Erythroblast (primary cell): ENCODE data around the gene GPSM3.

Experiments
- DNase-seq, 2 experiments: peaks; one replicate each; lab custom pipeline; 2025; lab: John Stamatoyannopoulos, UW
- GATA1 ChIP-seq: IDR thresholded peaks from 2 replicates; pipeline ENCODE4 v1.6.1; 2011; ENCODE audit warnings: low read depth, mild to moderate bottlenecking, control low read depth, low read length, moderate library complexity
- POLR2A ChIP-seq: IDR thresholded peaks from 2 replicates; pipeline ENCODE4 v1.6.1; 2011; ENCODE audit warnings: mild to moderate bottlenecking, low read length

The GPSM3 gene

DNA sequence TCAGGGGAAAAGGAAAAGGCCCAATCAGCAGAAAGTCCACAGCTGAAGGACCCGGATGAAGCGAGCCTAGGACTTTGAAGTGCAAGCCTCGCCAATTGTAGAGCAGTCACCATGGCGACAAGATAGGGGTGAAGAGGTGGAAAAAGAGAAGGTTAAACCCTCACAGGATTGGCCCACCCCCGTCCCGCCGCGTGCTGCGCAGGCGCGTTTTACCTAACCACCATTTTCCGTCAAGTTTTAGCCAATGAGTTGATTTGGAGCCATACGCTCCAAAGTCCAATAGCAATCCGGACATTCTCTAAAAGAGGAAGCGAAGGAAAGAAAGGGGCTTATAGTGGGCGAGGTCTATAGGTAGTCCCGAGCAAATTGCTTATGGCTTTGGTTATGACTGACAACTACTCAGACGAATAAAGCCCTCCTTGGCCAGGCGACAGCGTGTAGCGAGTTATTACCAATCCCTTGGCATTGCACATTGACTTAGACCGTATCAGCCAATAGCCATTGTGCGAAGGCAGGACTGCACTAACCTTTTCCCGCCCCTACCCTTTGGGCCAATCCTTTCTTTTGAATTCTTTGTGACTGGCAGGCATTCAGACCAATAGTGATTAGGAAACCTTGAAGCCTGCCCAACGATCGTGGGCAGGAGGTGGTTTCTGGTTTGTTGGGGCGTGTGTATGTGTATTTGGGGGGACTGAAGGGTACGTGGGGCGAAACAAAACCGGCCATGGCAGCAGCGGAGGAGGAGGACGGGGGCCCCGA is 14.5 kb downstream of the GPSM3 start, which contains the start of gene RNF5:
Gene RNF5, plus strand, starts transcription at position 618 of the 759 bp plus-strand sequence. Its CDS starts 107 bp downstream, at position 725.
- peak; percentile 80 for TF ChIP-seq POLR2A
- TF ChIP-seq GATA1 = no peak
- peak; percentile 98 to 100 for DNase-seq

DNA sequence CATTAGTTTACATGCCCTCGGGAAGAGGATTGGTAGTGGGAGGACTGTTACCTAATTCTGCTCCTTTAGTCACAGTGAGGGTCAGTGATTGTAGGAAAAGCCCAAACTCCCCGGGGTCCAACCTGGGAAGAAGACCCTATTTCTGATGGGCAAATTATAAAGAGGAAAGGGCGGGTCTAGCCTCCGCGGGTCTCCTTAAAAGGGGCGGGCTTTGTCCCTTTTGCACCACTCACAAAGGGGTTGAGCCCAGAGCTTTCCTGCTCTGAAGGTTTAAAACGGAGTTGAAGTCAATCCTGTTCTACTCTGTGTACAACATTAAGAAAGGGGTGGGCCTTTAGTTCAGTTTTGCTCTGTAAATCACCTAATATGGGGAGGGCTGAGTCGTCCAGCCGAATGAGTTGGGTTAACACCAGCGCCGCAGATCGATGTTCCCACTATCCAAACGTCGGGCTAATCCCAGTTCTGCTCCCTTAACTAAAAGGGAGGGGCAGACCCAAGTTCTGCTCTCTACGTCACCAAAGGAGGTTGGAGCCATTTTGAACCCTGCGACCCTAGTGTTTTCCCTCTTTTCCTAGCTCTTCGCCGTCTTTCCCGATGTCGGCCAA is 15.2 kb downstream of the GPSM3 start:
- TF ChIP-seq POLR2A (no peak), GATA1 (no peak)

DNA sequence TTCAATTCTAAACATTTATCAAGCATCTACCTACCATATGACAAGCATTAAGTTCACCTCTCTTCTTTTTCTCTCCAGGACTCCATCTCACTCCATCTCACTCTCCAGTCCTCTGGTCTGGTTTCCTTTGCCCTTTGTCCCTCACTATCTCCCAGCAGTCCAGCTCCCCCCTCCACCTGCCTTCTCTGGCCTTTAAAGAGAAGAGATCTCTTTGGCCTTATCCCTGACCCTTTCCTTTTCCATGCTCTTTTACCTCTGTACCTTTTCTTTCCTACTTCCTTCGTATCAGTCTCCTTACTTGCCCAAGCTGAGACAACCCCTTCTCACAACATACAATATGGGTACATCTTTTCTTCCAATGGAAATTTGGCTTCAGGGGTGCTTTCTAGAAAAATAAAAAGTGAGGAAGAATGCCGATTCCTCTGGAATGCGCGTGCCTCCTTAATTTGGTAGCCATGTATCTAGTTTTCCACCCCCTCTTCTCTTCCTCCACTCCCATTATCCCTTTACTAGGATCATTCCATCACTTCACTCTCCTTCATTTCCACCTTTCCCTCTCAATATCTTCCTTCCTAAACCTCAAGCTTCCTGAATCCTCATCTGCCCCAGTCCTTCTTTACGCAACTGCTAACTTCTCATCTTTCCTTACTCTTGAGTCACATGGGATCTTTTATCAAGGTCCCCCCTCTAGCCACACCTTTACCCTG is 15.8 kb downstream of the GPSM3 start:
- DNase-seq = no peak
- no peak for TF ChIP-seq GATA1
- TF ChIP-seq POLR2A = no peak

More for the DNA sequence above, 15.2 kb downstream of the GPSM3 start:
- DNase-seq = peak; percentile 63 to 78

GRCh38 chr6:32175711-32176475 is 16.6 kb downstream of the GPSM3 start, which contains the start of gene AGPAT1:
Gene AGPAT1 (minus strand): TSS chr6:32176084. CDS start chr6:32171496, 4,588 bp downstream.
- TF ChIP-seq GATA1 = no peak
- peak; percentile 79 for TF ChIP-seq POLR2A
- peak; percentile 97 to 98 for DNase-seq

DNA sequence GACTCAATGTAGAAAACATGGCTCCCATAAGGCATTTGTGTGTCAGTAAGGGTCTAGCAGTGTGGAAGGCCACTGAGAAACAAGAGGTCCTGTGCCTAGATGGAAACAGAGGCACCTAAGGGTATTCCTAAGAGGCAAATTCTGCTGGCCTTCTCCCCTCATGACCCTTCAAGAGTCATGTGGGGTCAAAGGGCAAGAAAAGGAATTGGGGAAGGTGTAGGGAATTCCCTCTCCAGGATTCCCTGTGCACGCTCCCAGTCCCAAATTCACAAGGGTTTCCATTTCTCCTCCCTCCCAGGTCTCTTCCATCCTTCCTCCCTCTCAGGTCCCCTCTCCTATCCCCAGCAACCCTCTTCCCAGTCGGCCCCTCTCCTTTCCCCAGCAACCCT is 17.1 kb downstream of the GPSM3 start:
- no peak for DNase-seq

DNA sequence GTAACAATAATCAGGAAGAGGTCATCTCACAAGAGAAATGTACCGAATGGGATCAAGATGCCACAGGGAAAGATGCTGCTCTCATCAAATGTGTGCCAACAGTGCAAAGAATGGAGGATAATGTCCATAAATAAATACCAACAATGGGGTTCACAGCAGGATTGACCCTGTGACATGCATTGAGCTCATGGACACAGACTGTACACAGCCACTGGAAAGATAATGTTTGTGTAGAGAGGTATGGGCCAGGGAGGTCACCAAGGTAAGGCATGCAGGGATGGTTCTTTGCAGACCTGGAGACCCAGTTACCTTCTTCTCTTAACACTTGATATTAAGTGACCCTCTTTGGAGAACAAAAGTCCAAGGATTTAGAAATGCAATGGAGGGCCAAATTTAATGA is 18.0 kb downstream of the GPSM3 start:
- DNase-seq = no peak

More for the DNA sequence above, 17.1 kb downstream of the GPSM3 start:
- TF ChIP-seq GATA1 (no peak), POLR2A (no peak)

DNA sequence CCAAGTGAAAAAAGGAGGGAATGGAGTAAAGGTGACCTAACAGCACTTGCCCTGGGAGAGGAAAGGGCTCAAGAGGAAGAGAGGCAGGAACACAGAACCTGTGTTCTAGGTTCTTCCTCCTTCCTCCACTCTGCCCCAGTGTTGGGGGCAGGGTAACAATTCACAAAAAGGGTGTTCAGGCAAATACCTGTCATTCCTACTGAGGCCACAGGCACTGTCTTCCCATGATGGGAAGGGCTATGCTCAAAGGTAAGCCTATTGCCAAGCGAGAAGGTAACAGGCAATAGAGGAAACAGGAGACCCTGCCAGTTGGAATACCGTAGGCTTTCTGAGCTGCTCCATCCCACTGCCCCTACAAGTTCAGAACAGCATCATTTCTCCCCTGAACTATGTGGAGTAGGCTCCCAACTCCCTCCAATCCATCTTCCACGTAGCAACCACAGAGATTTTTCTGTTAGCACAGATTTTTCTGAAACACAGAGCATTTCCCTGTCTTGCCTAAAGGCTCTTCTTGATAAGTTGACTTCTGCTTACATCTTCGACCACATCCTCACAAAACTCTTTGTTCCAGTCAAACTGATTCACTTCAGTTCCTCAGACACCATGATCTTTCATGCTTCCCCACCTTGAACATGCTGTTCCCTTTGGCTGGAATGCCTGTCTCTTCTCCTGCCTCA is 19.3 kb downstream of the GPSM3 start:
- no peak for TF ChIP-seq POLR2A
- TF ChIP-seq GATA1 = no peak
- no peak for DNase-seq

More for the DNA sequence above, 18.0 kb downstream of the GPSM3 start:
- TF ChIP-seq GATA1 = no peak
- no peak for TF ChIP-seq POLR2A

- DNase-seq = no peak
- TF ChIP-seq POLR2A (no peak), GATA1 (no peak)
Observed at GRCh38 chr6:32171234-32171633, 21.2 kb downstream of the GPSM3 start.

- no peak for TF ChIP-seq POLR2A
- no peak for TF ChIP-seq GATA1
- no peak for DNase-seq
Observed at GRCh38 chr6:32170294-32170693, 22.1 kb downstream of the GPSM3 start.

- DNase-seq = no peak
- TF ChIP-seq POLR2A (peak; percentile 42), GATA1 (no peak)
Observed at GRCh38 chr6:32168807-32169591, 23.4 kb downstream of the GPSM3 start.

GRCh38 chr6:32168350-32168749 is 24.1 kb downstream of the GPSM3 start:
- DNase-seq = no peak
- TF ChIP-seq GATA1 (no peak), POLR2A (no peak)

DNA sequence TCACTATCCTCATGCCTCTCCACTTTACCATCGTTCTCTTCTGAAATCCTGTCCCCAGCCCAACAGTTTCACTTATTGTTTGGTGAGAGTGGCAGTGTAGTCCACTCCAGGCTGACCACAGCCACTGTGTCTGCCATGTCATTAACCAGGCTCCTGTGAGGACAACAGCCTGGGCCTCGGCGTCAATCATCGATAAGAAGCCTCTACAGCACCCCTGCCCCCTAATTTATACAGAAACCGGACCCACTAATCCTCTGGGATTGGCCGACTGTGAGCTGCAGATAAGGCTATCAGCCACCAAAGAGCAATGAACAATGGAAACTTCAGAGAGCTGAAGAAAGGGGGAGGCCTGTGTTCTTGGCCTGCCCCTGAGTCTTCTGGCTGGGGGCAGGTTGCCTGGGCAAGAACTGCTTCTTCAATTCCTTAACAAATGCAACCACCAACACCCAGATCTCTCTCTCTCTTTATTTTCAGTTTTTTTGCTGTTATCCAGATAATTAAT is 24.6 kb downstream of the GPSM3 start:
- TF ChIP-seq POLR2A (peak; percentile 50), GATA1 (peak; percentile 30)
- peak; percentile 71 to 93 for DNase-seq
